Omental fat pad (tissue), 4 donors: Measurements from ENCODE around the gene SLC27A5. TPM values are rescaled to one million over a fixed set of nuclear protein-coding genes. Genes with fewer than 3 reads are reported as not detected.
A peak's percentile ranks its signal among the peaks of the same experiment; 100 is the strongest.
"Not testable (repeated sequence)": the region's sequence is repeated elsewhere in the genome, so short reads cannot be mapped to it uniquely, and the experiment has no call there.

ENCODE experiments used
- ATAC-seq: fragments of 150-250 bp; one replicate; pipeline ENCODE4 v1.9.1; 2016; ENCODE audit warnings: mild to moderate bottlenecking, moderate library complexity; ENCODE audit not compliant: low FRiP score
- DNase-seq: peaks from one replicate; pipeline ENCODE4 v3.0.0-alpha.2; 2019; ENCODE audit warnings: low spot score
- total RNA-seq, 4 donors: library from RNA; depleted of rRNA; stranded (reverse); fragments of >200 nt; gene quantifications; one replicate each; pipeline ENCODE4 v1.1.0, GENCODE V29; 2016
- TF ChIP-seq, protein P1 (sequence below), 3 donors: fragments of 450-650 bp; IDR thresholded peaks; one replicate each; pipeline ENCODE4 v1.5.1; 2016 to 2017; ENCODE audit warnings: antibody characterized with exemption in 3 of 3, mild to moderate bottlenecking in 3 of 3, moderate library complexity in 2 of 3

The SLC27A5 gene
- total RNA-seq, 4 donors from 2014 or later, result 4.5 to 8.5 (median 5.6) TPM

DNA sequence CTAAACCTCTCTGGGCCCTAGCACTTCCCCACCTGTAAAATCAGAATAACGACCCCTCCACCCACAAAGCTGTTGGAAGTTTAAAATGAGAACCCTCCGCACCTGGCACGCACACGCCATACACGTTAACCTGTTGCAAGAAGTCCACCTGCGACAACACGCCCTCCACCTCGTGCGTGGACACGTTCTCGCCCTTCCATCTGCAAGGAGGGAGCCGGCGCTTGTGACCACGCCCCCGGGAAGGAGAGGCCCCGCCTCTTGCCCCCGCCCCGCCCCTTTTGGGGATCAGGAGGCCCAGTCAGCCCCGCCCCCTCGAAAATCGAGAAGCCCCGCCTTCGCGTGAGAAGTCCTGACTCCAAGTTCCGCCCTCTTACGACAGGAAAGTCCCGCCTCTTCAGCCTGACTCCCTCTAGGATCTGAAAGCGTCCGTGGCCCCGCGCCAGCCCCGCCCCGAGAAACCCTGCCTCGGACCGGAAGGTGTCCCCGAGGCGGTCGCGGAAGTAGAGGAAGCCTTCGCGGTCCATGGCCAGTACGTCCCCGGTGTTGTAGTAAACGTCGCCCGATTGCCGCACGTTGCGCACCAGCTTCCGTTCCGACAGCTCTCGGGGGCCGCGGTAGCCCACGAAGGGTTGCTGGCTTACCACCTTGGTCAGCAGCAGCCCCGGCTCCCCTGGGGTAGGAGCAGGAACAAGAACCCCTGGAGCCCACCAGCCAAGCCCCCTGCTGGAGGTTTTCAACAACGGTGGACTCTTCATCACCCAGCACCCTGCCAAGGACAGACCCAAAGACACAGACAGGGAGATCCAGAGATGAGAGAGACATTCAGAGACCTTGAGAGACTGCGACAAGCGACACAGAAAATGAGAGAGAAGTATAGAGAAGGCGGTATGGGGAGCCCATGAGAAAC, 12.5 kb downstream of the SLC27A5 start:
- peak; percentile 99 for ATAC-seq
- peak; percentile 98 for DNase-seq
- TF ChIP-seq, protein P1, sequence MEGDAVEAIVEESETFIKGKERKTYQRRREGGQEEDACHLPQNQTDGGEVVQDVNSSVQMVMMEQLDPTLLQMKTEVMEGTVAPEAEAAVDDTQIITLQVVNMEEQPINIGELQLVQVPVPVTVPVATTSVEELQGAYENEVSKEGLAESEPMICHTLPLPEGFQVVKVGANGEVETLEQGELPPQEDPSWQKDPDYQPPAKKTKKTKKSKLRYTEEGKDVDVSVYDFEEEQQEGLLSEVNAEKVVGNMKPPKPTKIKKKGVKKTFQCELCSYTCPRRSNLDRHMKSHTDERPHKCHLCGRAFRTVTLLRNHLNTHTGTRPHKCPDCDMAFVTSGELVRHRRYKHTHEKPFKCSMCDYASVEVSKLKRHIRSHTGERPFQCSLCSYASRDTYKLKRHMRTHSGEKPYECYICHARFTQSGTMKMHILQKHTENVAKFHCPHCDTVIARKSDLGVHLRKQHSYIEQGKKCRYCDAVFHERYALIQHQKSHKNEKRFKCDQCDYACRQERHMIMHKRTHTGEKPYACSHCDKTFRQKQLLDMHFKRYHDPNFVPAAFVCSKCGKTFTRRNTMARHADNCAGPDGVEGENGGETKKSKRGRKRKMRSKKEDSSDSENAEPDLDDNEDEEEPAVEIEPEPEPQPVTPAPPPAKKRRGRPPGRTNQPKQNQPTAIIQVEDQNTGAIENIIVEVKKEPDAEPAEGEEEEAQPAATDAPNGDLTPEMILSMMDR (IDR thresholded peaks at IDR 0.05), result no peak

DNA sequence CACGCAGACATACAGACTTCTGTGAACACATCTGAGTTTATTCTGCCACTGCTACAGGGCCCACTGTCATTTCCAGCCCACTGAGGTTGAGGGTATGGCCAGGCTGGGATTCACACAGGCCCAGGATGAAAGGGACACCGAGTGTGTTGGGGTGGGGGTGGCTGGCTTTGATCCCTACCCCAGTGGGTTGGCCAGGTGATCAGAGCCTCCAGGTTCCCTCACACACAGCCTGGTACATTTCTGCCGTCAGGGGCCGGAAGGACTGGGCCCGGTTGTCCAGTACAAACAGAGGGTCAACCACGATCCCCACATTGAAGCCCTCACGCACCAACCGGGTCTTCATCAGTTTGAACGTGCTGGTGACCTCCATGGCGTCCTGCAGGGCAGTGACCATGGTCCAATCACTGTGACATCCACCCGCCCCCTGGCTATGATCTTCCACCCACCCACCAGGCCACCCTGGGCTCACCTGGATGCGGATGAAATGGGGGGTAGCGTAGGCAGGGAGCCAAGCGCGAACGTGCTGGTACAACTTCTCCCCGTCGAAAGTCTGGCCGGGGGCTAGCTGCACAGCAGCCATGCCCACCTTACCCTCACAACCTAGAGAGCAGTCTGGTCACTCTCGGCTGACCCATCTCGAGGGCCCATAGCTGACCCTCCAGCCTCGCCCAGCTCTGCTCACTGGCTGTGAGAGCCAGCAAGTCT, 13.3 kb downstream of the SLC27A5 start:
- TF ChIP-seq, protein P1 (IDR thresholded peaks at IDR 0.05), result no peak
- ATAC-seq (no peak), DNase-seq (no peak)

DNA sequence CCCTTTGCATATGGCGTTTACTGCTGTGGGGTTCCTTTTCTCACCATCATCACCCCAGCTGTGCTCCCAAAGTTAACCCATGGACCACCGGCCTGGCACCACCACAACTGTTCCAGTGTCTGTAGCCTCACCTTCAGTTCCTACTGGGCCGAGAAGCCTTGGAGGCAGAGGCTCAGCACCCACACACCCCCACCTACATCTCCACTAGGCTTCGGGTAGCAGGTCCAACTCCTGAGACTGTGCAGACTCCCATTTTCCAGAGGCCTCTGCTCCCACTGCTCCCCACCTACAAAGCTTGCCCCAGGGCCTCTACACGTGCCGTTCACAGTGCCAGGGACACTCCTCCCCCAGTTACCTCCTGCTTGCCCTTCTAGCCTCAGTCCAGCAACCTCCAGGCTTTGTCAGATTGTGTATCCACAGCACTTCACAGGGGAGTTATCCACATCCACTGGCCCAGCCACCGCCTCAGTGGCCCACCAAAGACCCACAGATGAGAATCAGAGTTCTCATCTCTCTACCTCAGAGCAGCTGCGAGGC, 14.1 kb downstream of the SLC27A5 start:
- ATAC-seq (no peak), DNase-seq (no peak)
- TF ChIP-seq, protein P1 (IDR thresholded peaks at IDR 0.05), result no peak

DNA sequence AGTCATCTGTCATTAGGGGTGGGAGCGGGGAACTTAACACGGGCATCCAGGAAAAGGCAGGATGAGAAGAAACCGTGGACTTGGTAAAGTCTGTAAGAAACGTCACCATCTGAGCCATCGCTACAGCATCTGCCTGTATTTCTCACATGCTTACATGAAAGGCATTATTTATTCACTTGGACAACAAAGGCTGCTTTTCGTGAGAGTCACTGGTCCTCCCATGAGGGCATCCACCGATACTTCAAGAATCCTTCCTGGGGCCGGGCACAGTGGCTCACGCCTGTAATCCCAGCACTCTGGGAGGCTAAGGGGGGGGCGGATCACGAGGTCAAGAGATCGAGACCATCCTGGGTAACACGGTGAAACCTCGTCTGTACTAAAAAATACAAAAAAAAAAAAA, 19.5 kb downstream of the SLC27A5 start:
- no peak for ATAC-seq
- TF ChIP-seq, protein P1 (IDR thresholded peaks at IDR 0.05), result no peak
- no peak for DNase-seq

DNA sequence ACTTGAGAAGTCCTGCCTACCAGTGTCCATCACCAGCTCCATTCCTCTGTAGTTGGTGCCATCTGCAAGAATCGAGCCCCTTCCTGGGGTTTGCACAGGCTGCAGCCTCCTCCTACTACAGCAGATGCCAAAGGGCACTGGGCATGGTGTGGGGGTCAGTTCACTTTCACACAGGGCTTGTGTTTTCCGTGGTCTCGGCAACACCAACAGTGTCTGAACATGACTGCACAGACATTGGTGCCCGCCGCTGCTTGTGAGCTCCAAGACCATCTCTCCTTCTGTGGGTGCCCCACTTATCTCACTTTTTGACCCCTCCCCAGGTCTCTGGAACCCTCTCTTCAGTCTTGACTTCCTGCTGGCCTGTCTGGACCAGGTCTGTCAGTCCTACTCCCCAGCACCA, 20.4 kb downstream of the SLC27A5 start:
- TF ChIP-seq, protein P1 (IDR thresholded peaks at IDR 0.05), result no peak

DNA sequence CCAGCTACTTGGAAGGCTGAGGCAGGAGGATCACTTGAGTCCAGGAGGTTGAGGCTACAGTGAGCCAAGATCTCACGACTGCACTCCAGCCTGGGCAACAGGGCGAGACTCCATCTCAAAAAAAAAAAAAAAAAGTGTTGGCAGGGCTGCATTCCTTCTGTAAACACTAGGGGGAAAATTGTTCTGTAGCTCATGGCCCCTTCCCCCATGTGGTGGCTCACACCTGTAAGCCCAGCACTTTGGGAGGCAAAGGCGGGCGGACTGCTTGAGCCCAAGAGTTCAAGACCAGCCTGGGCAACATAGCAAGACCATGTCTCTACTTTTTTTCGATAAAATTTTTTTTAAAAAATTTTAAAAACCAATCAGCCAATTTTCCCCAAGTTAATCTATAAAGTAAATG, 27.4 kb downstream of the SLC27A5 start:
- not testable (repeated sequence) for DNase-seq, ATAC-seq

More for the DNA sequence above, 20.4 kb downstream of the SLC27A5 start:
- ATAC-seq, result no peak
- DNase-seq, result no peak

DNA sequence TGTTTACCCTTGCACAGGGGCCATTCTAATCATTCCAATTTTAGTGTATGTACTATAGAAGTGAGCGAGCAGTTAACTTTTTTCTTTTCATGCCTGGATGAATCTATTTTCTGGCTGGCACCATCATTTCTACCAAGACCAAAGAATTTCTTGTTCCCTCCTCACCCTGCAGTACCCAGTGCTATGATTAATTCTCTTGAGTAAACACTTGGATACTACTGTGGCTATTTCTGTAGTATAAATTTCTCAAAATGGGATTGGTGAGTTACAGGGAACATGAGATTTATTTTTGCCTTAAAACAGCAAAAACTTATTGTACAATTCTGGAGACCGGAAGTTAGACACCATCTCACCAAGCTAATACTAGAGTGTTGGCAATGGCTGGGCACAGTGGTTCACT, 28.0 kb downstream of the SLC27A5 start:
- TF ChIP-seq, protein P1 (IDR thresholded peaks at IDR 0.05), result no peak
- DNase-seq (no peak), ATAC-seq (no peak)
